OCI-LY7 (cell line): Measurements from ENCODE around the gene VRTN.

ENCODE experiments used
- EZH2phosphoT487 ChIP-seq: fragments of 200-600 bp; sonication (generic); IDR thresholded peaks from 2 replicates; pipeline ENCODE4 v1.6.1; 2018; ENCODE audit warnings: low read depth, borderline replicate concordance, mild to moderate bottlenecking, mixed run types, antibody characterized with exemption, low read length, moderate library complexity, mixed read lengths
- TF ChIP-seq, protein P1 (sequence below): fragments of 200-600 bp; sonication (generic); conservative IDR thresholded peaks from 2 replicates; pipeline ENCODE4 v1.5.1; 2014; ENCODE audit warnings: mild to moderate bottlenecking, antibody characterized with exemption, low read length, moderate library complexity, mixed read lengths

GRCh38 chr14:74368026-74368425, 19.8 kb downstream of the VRTN start:
- TF ChIP-seq, protein P1, sequence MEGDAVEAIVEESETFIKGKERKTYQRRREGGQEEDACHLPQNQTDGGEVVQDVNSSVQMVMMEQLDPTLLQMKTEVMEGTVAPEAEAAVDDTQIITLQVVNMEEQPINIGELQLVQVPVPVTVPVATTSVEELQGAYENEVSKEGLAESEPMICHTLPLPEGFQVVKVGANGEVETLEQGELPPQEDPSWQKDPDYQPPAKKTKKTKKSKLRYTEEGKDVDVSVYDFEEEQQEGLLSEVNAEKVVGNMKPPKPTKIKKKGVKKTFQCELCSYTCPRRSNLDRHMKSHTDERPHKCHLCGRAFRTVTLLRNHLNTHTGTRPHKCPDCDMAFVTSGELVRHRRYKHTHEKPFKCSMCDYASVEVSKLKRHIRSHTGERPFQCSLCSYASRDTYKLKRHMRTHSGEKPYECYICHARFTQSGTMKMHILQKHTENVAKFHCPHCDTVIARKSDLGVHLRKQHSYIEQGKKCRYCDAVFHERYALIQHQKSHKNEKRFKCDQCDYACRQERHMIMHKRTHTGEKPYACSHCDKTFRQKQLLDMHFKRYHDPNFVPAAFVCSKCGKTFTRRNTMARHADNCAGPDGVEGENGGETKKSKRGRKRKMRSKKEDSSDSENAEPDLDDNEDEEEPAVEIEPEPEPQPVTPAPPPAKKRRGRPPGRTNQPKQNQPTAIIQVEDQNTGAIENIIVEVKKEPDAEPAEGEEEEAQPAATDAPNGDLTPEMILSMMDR, result no peak
- no peak for TF ChIP-seq EZH2phosphoT487
